Glomerular endothelial cell (primary cell): ENCODE results near the gene POR. TPM values are rescaled to one million over a fixed set of nuclear protein-coding genes. Genes with fewer than 3 reads are reported as not detected.
"Not testable (repeated sequence)": the region's sequence is repeated elsewhere in the genome, so short reads cannot be mapped to it uniquely, and the experiment has no call there.

Source experiments
- DNase-seq: peaks from one replicate; pipeline ENCODE4 v3.0.0-alpha.2; 2011; ENCODE audit warnings: low read depth, low spot score; ENCODE audit errors: extremely low read depth
- total RNA-seq: library from RNA; depleted of rRNA; stranded (reverse); fragments of >200 nt; gene quantifications from 2 replicates; pipeline ENCODE4 v1.2.3, GENCODE V29; 2015

The POR gene
- total RNA-seq, 1 donor from 2014 or later, result 73.0 TPM

GRCh38 chr7:76016191-76016947, 101.4 kb downstream of the POR start:
- DNase-seq, result no peak

GRCh38 chr7:76018520-76018919, 103.6 kb downstream of the POR start:
- DNase-seq, result not testable (repeated sequence)

GRCh38 chr7:76020031-76020714, 105.2 kb downstream of the POR start:
- DNase-seq, result no peak

GRCh38 chr7:76022026-76022780, 107.2 kb downstream of the POR start:
- no peak for DNase-seq

GRCh38 chr7:76023002-76023401, 108.0 kb downstream of the POR start:
- DNase-seq, result no peak

- not testable (repeated sequence) for DNase-seq
Measured at GRCh38 chr7:76029682-76030081, 114.7 kb downstream of the POR start.

GRCh38 chr7:76031964-76032363, 117.0 kb downstream of the POR start:
- no peak for DNase-seq

Other genes with a start within 250 kb of the POR start
- 18.7 and 35.5 TPM in 2 replicates for gene HIP1, start 176.2 kb upstream of the POR start, total RNA-seq
- gene CCL26, start 142.9 kb upstream of the POR start, total RNA-seq, result 0.58 TPM in 1 of 2 replicates, not detected in the other
- gene CCL24, start 101.3 kb upstream of the POR start, total RNA-seq, result not detected in 2 replicates
- gene RHBDD2, start 36.1 kb upstream of the POR start, total RNA-seq, result 44.3 and 49.5 TPM in 2 replicates
- gene TMEM120A, start 79.4 kb downstream of the POR start, total RNA-seq, result 15.7 and 18.6 TPM in 2 replicates
- gene STYXL1, start 132.8 kb downstream of the POR start, total RNA-seq, result 46.3 and 47.3 TPM in 2 replicates
- gene MDH2, start 133.0 kb downstream of the POR start, total RNA-seq, result 103 and 110 TPM in 2 replicates